Astrocyte (in vitro differentiated cells and primary cell): Measurements from ENCODE around the gene DOC2A.
A peak's percentile ranks its signal among the peaks of the same experiment; 100 is the strongest.

Source experiments
- EZH2 ChIP-seq: IDR thresholded peaks from 2 replicates; pipeline ENCODE4 v1.6.1; 2012; ENCODE audit warnings: mild to moderate bottlenecking, low read length, inconsistent platforms; ENCODE audit not compliant: insufficient read depth
- TF ChIP-seq, protein P1 (sequence below): IDR thresholded peaks from 2 replicates; pipeline ENCODE4 v1.5.1; 2011; ENCODE audit warnings: low read depth, mild to moderate bottlenecking, inconsistent platforms, low read length, moderate library complexity; ENCODE audit not compliant: insufficient read depth

DNA sequence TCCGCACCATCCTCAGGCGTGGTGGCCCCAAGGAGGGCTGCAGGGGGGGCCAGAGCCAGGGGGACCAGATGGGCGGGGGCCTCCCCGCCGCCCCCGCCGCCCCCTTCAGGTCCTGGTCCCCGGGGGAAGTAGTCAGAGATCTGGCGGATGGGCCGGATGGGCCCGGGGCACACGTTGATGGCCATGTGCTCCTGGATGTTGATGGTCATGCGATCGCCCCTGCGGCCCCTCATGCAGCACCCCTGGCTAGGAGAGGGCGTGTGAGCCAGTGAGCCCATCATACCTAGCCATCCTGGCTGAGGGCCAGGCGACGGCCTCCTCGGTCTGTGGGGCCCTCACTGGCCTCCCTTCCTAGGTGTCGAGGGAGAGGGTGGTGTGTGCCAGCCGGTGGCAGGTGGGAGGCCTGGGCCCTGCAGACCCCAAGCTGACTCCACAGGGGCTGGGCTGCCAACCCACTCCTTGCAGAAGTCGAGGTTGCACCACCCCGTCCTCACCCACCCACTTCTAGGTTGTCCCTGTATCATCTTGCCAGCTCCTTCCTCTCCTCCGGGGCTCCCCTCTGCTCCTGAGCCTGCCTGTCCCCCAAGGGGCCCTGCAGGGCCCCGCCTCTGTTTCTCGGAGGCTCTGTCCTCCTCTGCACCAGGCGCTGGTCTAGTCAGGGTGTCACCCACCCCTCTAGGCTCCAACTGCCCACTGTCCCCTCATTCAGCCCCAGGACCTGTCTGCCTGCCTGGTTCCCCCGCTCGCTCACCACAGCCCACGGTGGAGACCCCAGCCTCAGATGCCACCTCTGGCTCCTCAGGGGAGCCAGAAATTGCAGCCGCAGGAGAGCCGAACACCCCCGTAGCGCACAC, 610 bp downstream of the DOC2A start:
- TF ChIP-seq EZH2, result peak; percentile 86
- TF ChIP-seq, protein P1, sequence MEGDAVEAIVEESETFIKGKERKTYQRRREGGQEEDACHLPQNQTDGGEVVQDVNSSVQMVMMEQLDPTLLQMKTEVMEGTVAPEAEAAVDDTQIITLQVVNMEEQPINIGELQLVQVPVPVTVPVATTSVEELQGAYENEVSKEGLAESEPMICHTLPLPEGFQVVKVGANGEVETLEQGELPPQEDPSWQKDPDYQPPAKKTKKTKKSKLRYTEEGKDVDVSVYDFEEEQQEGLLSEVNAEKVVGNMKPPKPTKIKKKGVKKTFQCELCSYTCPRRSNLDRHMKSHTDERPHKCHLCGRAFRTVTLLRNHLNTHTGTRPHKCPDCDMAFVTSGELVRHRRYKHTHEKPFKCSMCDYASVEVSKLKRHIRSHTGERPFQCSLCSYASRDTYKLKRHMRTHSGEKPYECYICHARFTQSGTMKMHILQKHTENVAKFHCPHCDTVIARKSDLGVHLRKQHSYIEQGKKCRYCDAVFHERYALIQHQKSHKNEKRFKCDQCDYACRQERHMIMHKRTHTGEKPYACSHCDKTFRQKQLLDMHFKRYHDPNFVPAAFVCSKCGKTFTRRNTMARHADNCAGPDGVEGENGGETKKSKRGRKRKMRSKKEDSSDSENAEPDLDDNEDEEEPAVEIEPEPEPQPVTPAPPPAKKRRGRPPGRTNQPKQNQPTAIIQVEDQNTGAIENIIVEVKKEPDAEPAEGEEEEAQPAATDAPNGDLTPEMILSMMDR, result no peak
